Measurements from ENCODE around the gene SH3GL2. TPM values are rescaled to one million over a fixed set of nuclear protein-coding genes. Genes with fewer than 3 reads are reported as not detected.

SH3GL2 gene
- total RNA-seq, 1 donor from 2014 or later, result 1.2 TPM

- DNase-seq (ENCODE audit: low spot score), result no peak
These were observed 32.5 kb downstream of the SH3GL2 start for GRCh38 chr9:17611342-17611741.

GRCh38 chr9:17611917-17612316 lies 33.1 kb downstream of the SH3GL2 start:
- no peak for DNase-seq (ENCODE audit: low spot score)

- no peak for DNase-seq (ENCODE audit: low spot score)
These were observed 34.9 kb downstream of the SH3GL2 start for GRCh38 chr9:17613758-17614157.

- DNase-seq (ENCODE audit: low spot score), result no peak
These were observed 35.4 kb downstream of the SH3GL2 start for GRCh38 chr9:17614250-17614649.

GRCh38 chr9:17614903-17615302 lies 36.0 kb downstream of the SH3GL2 start:
- DNase-seq (ENCODE audit: low spot score), result no peak

GRCh38 chr9:17622141-17622540 lies 43.3 kb downstream of the SH3GL2 start:
- DNase-seq (ENCODE audit: low spot score), result no peak

- no peak for DNase-seq (ENCODE audit: low spot score)
These were observed 43.9 kb downstream of the SH3GL2 start for GRCh38 chr9:17622749-17623148.

GRCh38 chr9:17623965-17624364 lies 45.1 kb downstream of the SH3GL2 start:
- no peak for DNase-seq (ENCODE audit: low spot score)

GRCh38 chr9:17624571-17624970 lies 45.7 kb downstream of the SH3GL2 start:
- DNase-seq (ENCODE audit: low spot score), result no peak

GRCh38 chr9:17625644-17626388 lies 47.0 kb downstream of the SH3GL2 start:
- DNase-seq (ENCODE audit: low spot score), result no peak

- no peak for DNase-seq (ENCODE audit: low spot score)
These were observed 48.8 kb downstream of the SH3GL2 start for GRCh38 chr9:17627641-17628040.

- no peak for DNase-seq (ENCODE audit: low spot score)
These were observed 49.8 kb downstream of the SH3GL2 start for GRCh38 chr9:17628624-17629023.

- DNase-seq (ENCODE audit: low spot score), result no peak
These were observed 51.7 kb downstream of the SH3GL2 start for GRCh38 chr9:17630531-17630949.

GRCh38 chr9:17631396-17631795 lies 52.5 kb downstream of the SH3GL2 start:
- no peak for DNase-seq (ENCODE audit: low spot score)

- DNase-seq (ENCODE audit: low spot score), result no peak
These were observed 54.1 kb downstream of the SH3GL2 start for GRCh38 chr9:17632994-17633393.

GRCh38 chr9:17635115-17635890 lies 56.4 kb downstream of the SH3GL2 start:
- no peak for DNase-seq (ENCODE audit: low spot score)

GRCh38 chr9:17636349-17636748 lies 57.5 kb downstream of the SH3GL2 start:
- no peak for DNase-seq (ENCODE audit: low spot score)

- no peak for DNase-seq (ENCODE audit: low spot score)
These were observed 58.0 kb downstream of the SH3GL2 start for GRCh38 chr9:17636821-17637220.

GRCh38 chr9:17637229-17637628 lies 58.4 kb downstream of the SH3GL2 start:
- DNase-seq (ENCODE audit: low spot score), result no peak

GRCh38 chr9:17648516-17648915 lies 69.7 kb downstream of the SH3GL2 start:
- DNase-seq (ENCODE audit: low spot score), result no peak

- no peak for DNase-seq (ENCODE audit: low spot score)
These were observed 72.9 kb downstream of the SH3GL2 start for GRCh38 chr9:17651725-17652124.

- DNase-seq (ENCODE audit: low spot score), result no peak
These were observed 75.1 kb downstream of the SH3GL2 start for GRCh38 chr9:17653947-17654465.

GRCh38 chr9:17656889-17657288 lies 78.0 kb downstream of the SH3GL2 start:
- DNase-seq (ENCODE audit: low spot score), result no peak

Measured in ureter (tissue), 1 donor.